Measurements from ENCODE around the gene ATP2A1.
A peak's percentile ranks its signal among the peaks of the same experiment; 100 is the strongest.
"Not testable (repeated sequence)": the region's sequence is repeated elsewhere in the genome, so short reads cannot be mapped to it uniquely, and the experiment has no call there.

ATP2A1 gene

GRCh38 chr16:28910086-28911031 lies 32.1 kb downstream of the ATP2A1 start:
- DNase-seq = no peak

- DNase-seq = no peak
These were observed 34.3 kb downstream of the ATP2A1 start for GRCh38 chr16:28912558-28912957.

GRCh38 chr16:28913946-28914724 lies 35.8 kb downstream of the ATP2A1 start:
- no peak for DNase-seq

- DNase-seq = no peak
These were observed 36.9 kb downstream of the ATP2A1 start for GRCh38 chr16:28915181-28915580.

GRCh38 chr16:28917095-28917494 lies 38.8 kb downstream of the ATP2A1 start:
- DNase-seq = no peak

GRCh38 chr16:28918698-28919097 lies 40.4 kb downstream of the ATP2A1 start:
- no peak for DNase-seq

- DNase-seq = no peak
These were observed 44.9 kb downstream of the ATP2A1 start for GRCh38 chr16:28923231-28923587.

- DNase-seq = no peak
These were observed 45.5 kb downstream of the ATP2A1 start for GRCh38 chr16:28923652-28924398.

GRCh38 chr16:28924399-28924761 lies 46.1 kb downstream of the ATP2A1 start:
- no peak for DNase-seq

- DNase-seq = peak; percentile 82 to 93
These were observed 46.6 kb downstream of the ATP2A1 start, which contains the start of gene RABEP2 for GRCh38 chr16:28924762-28925385. RABEP2 (minus strand) TSS chr16:28925238; CDS start chr16:28925163, 75 bp downstream.

- peak in 1 of 2 donors; percentile 66 for DNase-seq
These were observed 47.3 kb downstream of the ATP2A1 start for GRCh38 chr16:28925386-28926228.

GRCh38 chr16:28926284-28926683 lies 48.0 kb downstream of the ATP2A1 start:
- not testable (repeated sequence) for DNase-seq

GRCh38 chr16:28927815-28928214 lies 49.5 kb downstream of the ATP2A1 start:
- DNase-seq = no peak

- DNase-seq = no peak
These were observed 51.9 kb downstream of the ATP2A1 start for GRCh38 chr16:28930203-28930602.

- DNase-seq = no peak
These were observed 52.4 kb downstream of the ATP2A1 start for GRCh38 chr16:28930652-28931051.

GRCh38 chr16:28931801-28932225 lies 53.5 kb downstream of the ATP2A1 start, which contains the start of gene CD19:
CD19 (plus strand) TSS chr16:28931971; CDS start chr16:28932001, 30 bp downstream.
- DNase-seq = no peak

- DNase-seq = no peak
These were observed 54.3 kb downstream of the ATP2A1 start for GRCh38 chr16:28932339-28933141.

GRCh38 chr16:28933171-28933570 lies 54.9 kb downstream of the ATP2A1 start:
- no peak for DNase-seq

- no peak for DNase-seq
These were observed 57.1 kb downstream of the ATP2A1 start for GRCh38 chr16:28935346-28935745.
